ENCODE data around the gene PHACTR4. TPM values are rescaled to one million over a fixed set of nuclear protein-coding genes. Genes with fewer than 3 reads are reported as not detected.

PHACTR4 gene
- total and polyA plus RNA-seq, 2 of the 8 experiments (the other 6 are each of a cell fraction or from before 2014, with no cell fraction given) = 23.7 to 57.8 TPM

- no peak for TF ChIP-seq CHD7 (IDR thresholded peaks at IDR 0.05; ENCODE audit: insufficient replicate concordance, low read length)
- no peak for TF ChIP-seq CBX5 (IDR thresholded peaks at IDR 0.05; ENCODE audit: low read depth, low read length)
- TF ChIP-seq BCL11A (IDR thresholded peaks at IDR 0.05; ENCODE audit: low read depth in 2 of 2, low read length in 2 of 2) = no peak
- no peak for TF ChIP-seq SP1 (IDR thresholded peaks at IDR 0.05; ENCODE audit: low read depth, low read length)
- no peak for TF ChIP-seq TBP (IDR thresholded peaks at IDR 0.05; ENCODE audit: low read depth, low read length)
Measured at GRCh38 chr1:28519946-28520725, 150.6 kb downstream of the PHACTR4 start (continued).

All from H1 (cell line).